K562 (cell line): ENCODE results near the gene CYP2W1. TPM values are rescaled to one million over a fixed set of nuclear protein-coding genes. Genes with fewer than 3 reads are reported as not detected.
A peak's percentile ranks its signal among the peaks of the same experiment; 100 is the strongest.

Experiments
- ATAC-seq: fragments of 200-7000 bp; cut with Tn5 transposase; 3 replicates; pipeline ENCODE4 v1.9.1; 2020; ENCODE audit warnings: moderate library complexity
- BruUV-seq: library from RNA; stranded (reverse); fragments of 400-500 nt; replicated peaks from 2 replicates; lab custom pipeline; 2021; lab: Mats Ljungman, UMichigan
- CTCF ChIA-PET: fragments of 300-600 bp; formaldehyde crosslinking; extraction: SDS; loops from one replicate; lab custom pipeline; 2021; ENCODE audit warnings: low intra/inter-chr PET ratio; lab: Yijun Ruan, JAX
- POLR2A ChIA-PET: fragments of 300-600, 350-650 bp; sonication (Branson Sonifier 250); formaldehyde crosslinking; extraction: SDS; loops from one replicate; lab custom pipeline; 2021; ENCODE audit warnings: antibody characterized with exemption, inconsistent platforms; lab: Yijun Ruan, JAX
- DNase-seq, 4 experiments: peaks; one replicate each; pipeline versions ENCODE4 v3.0.0 to v3.0.0-alpha.2; 2011 to 2018; ENCODE audit warnings: low spot score in 3 of 4, mixed read lengths in 3 of 4; ENCODE audit errors: extremely low read depth in 1 of 4
- FAIRE-seq: peaks from 2 replicates; lab custom pipeline; 2011; peaks lifted over from hg19 to GRCh38; lab: Jason Lieb, UNC
- H2AFZ ChIP-seq: 2 replicates; pipeline ENCODE4 v1.6.0; 2011; ENCODE audit warnings: low read depth, low read length, control low read depth, inconsistent platforms
- H3K27ac ChIP-seq: fragments of 200-600 bp; 3 replicates; pipeline ENCODE4 v1.8.0; 2011; ENCODE audit warnings: low read depth, mild to moderate bottlenecking, control low read depth, inconsistent platforms, low read length, moderate library complexity, mixed read lengths; ENCODE audit errors: extremely low read depth
- H3K27me3 ChIP-seq, 2 experiments: fragments of 300-600 bp in 1 of 2; 2 replicates in 1 of 2; 3 replicates in 1 of 2; pipeline versions ENCODE4 v1.6.0 to v1.8.0; 2011; ENCODE audit warnings: inconsistent platforms in 2 of 2, low read length in 2 of 2, mild to moderate bottlenecking in 1 of 2, mixed read lengths in 1 of 2, moderate library complexity in 1 of 2; ENCODE audit not compliant: control insufficient read depth in 2 of 2, insufficient read depth in 2 of 2
- H3K36me3 ChIP-seq: fragments of 300-600 bp; 3 replicates; pipeline ENCODE4 v1.8.0; 2011; ENCODE audit warnings: mild to moderate bottlenecking, low read length, inconsistent platforms; ENCODE audit not compliant: control insufficient read depth, insufficient read depth
- H3K4me1 ChIP-seq, 2 experiments: fragments of 200-600 bp in 1 of 2; replicated peaks in 1 of 2; 2 replicates in 1 of 2; 3 replicates in 1 of 2; pipeline versions ENCODE4 v1.5.1 to v1.8.0; 2011; ENCODE audit warnings: inconsistent platforms in 2 of 2, low read length in 2 of 2, mild to moderate bottlenecking in 1 of 2, mixed read lengths in 1 of 2, moderate library complexity in 1 of 2; ENCODE audit not compliant: control insufficient read depth in 2 of 2, insufficient read depth in 2 of 2
- H3K4me2 ChIP-seq: 2 replicates; pipeline ENCODE4 v1.6.1; 2011; ENCODE audit warnings: low read length, control low read depth, inconsistent platforms, mixed read lengths; ENCODE audit not compliant: insufficient read depth
- H3K4me3 ChIP-seq: fragments of 200-600 bp; sonication (generic), shearing (Covaris generic); 2 replicates; pipeline ENCODE4 v1.5.1; 2016; ENCODE audit warnings: control low read depth, inconsistent platforms
- H3K79me2 ChIP-seq: fragments of 200-600 bp; 3 replicates; pipeline ENCODE4 v1.8.0; 2011; ENCODE audit warnings: low read length, inconsistent platforms; ENCODE audit not compliant: control insufficient read depth, insufficient read depth
- H3K9ac ChIP-seq, 2 experiments: 2 replicates each; pipeline versions ENCODE4 v1.6.0 to v1.6.1; 2011; ENCODE audit warnings: low read depth in 2 of 2, low read length in 2 of 2, control low read depth in 1 of 2, inconsistent platforms in 1 of 2, mild to moderate bottlenecking in 1 of 2, mixed read lengths in 1 of 2; ENCODE audit not compliant: insufficient read depth in 1 of 2
- H3K9me1 ChIP-seq: one replicate; pipeline ENCODE4 v1.6.0; 2011; ENCODE audit warnings: inconsistent platforms, mild to moderate bottlenecking, low read length, moderate library complexity; ENCODE audit not compliant: control insufficient read depth, insufficient read depth
- H3K9me3 ChIP-seq: replicated peaks from 2 replicates; pipeline ENCODE4 v1.5.1; 2011; ENCODE audit warnings: low read depth, low read length, inconsistent platforms; ENCODE audit not compliant: control insufficient read depth, insufficient read depth
- H4K20me1 ChIP-seq: replicated peaks from 2 replicates; pipeline ENCODE4 v1.6.1; 2011; ENCODE audit warnings: low read length, inconsistent platforms, mixed read lengths; ENCODE audit not compliant: control insufficient read depth, insufficient read depth
- RAD21 ChIP-seq, 2 experiments: fragments of 250-450 bp in 1 of 2; fragments of 450-650 bp in 1 of 2; sonication (Bioruptor Pico) in 1 of 2; formaldehyde crosslinking in 1 of 2; IDR thresholded peaks in 1 of 2; conservative IDR thresholded peaks in 1 of 2; 2 replicates each; pipeline versions ENCODE4 v1.4.0 to v1.8.0; 2020 to 2022; ENCODE audit warnings: mild to moderate bottlenecking in 2 of 2, moderate library complexity in 1 of 2
- ZBED1 ChIP-seq: IDR thresholded peaks from 2 replicates; pipeline ENCODE4 v1.6.1; 2014
- ZBTB8A ChIP-seq: fragments of 450-650 bp; IDR thresholded peaks from 2 replicates; pipeline ENCODE4 v1.6.1; 2018; ENCODE audit warnings: mild to moderate bottlenecking, moderate library complexity; ENCODE audit not compliant: partially characterized antibody
- ZNF699 ChIP-seq: fragments of 250-450 bp; sonication (Bioruptor Pico); IDR thresholded peaks from 2 replicates; pipeline ENCODE4 v1.8.0; 2021; ENCODE audit warnings: mild to moderate bottlenecking, moderate library complexity; ENCODE audit not compliant: insufficient replicate concordance
- ZNF764 ChIP-seq: fragments of 250-450 bp; sonication (Bioruptor Pico); IDR thresholded peaks from 2 replicates; pipeline ENCODE4 v1.4.0; 2020; ENCODE audit warnings: low read depth, mild to moderate bottlenecking, moderate library complexity
- WGBS: fragments of 100-300 bp; shearing (Covaris generic); methylation state at CpG from one replicate; pipeline ENCODE4 v1.1.6; 2016; ENCODE audit warnings: low coverage, mixed read lengths; ENCODE audit not compliant: insufficient coverage; ENCODE audit errors: missing lambda C conversion rate; 5-methylcytosine and 5-hydroxymethylcytosine counted together
- in situ Hi-C: fragments of 300-500 bp; cut with MboI; formaldehyde crosslinking; loops from 4 replicates; pipeline ENCODE4 v1.15.0; 2018; ENCODE audit warnings: inconsistent platforms, mixed read lengths
- intact Hi-C: fragments of 100-400 bp; cut with micrococcal nuclease; formaldehyde crosslinking; loops from 2 replicates; pipeline ENCODE4 v1.14.2; 2022
- polyA plus RNA-seq, 8 experiments: library from polyadenylated mRNA; depleted of rRNA in 4 of 8; stranded (reverse) in 5 of 8; unstranded in 3 of 8; fragments of >200 nt; fragmentation: Nextera tagmentation in 2 of 8; fragmentation: Illumina TruSeq in 1 of 8; extraction: Ambion mirVana in 2 of 8; extraction: Trizol in 1 of 8; gene quantifications; 2 replicates each; pipeline versions ENCODE4 v1.2.1 to v1.2.3, GENCODE V29; 2011 to 2014; ENCODE audit warnings: inconsistent platforms in 1 of 8, missing spikeins in 1 of 8
- total RNA-seq, 7 experiments: library from RNA; depleted of rRNA in 6 of 7; stranded (reverse); fragments of >200 nt in 6 of 7; fragmentation: Illumina TruSeq in 2 of 7; extraction: Trizol in 2 of 7; gene quantifications; 2 replicates each; pipeline versions ENCODE4 v1.2.1 to v1.2.3, GENCODE V29; 2011 to 2021; ENCODE audit warnings: low replicate concordance in 1 of 7
- TF ChIP-seq, protein P1 (sequence below): fragments of 450-650 bp; IDR thresholded peaks from one replicate; pipeline ENCODE4 v1.6.1; 2018; ENCODE audit warnings: mild to moderate bottlenecking, moderate library complexity; ENCODE audit not compliant: partially characterized antibody
- TF ChIP-seq, protein P2 (sequence below): IDR thresholded peaks from 2 replicates; pipeline ENCODE4 v1.6.1; 2011; ENCODE audit not compliant: insufficient read length; ENCODE audit errors: extremely low read depth
- TF ChIP-seq, protein P3 (sequence below), 2 experiments: fragments of 450-650 bp; formaldehyde crosslinking in 1 of 2; IDR thresholded peaks; 2 replicates each; pipeline versions ENCODE4 v1.4.0 to v1.6.1; 2014 to 2020; ENCODE audit warnings: mild to moderate bottlenecking in 2 of 2, borderline replicate concordance in 1 of 2, low read depth in 1 of 2

CYP2W1 gene
- total and polyA plus RNA-seq, 9 of the 15 experiments (the other 6 are each of a cell fraction or from before 2014, with no cell fraction given) = not detected

DNA sequence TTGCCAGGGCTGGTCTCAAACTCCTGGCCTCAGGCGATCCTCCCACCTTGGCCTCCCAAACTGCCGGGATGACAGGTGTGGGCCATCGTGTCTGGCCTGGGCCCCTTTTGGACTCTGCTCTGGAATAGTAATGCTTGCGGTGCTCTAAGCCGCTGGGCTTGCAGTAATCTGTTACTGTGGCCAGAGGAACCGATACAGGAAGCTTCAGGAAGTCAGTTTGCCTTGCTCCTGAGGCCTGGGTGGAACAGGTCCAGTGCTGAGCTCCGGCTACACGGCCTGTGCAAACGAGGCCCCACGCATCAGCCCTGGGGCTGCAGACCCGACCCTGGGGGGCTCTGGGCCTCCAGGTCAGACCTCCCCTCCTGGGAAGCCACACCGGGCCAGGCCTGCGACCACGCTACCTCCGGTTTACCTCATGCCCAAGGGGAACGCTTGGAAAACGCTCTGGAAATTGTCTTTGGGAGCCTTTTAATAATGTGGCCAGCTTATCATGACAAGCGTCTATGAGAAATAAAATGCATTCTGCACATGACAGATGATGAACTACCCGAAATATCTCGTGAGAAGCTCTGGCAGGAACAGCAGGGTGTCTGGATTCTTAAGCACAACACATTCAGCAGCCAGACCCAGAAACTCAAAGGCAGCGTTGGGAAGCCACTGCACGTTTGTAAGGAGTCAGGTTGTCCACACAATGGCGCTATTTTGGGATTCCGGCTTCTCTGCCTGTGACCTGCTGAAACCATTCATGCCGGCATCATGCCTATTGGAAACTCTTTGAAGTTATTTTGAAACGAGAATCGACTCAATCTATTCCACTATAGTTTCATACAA is 18.4 kb upstream of the CYP2W1 start:
- Histone ChIP-seq H3K4me1 (peaks cover 0 to 42% of the 10 kb centered on the region in 2 experiments; a peak in 2 of 5 replicates), H4K20me1 (peaks cover 4% of the 10 kb centered on the region; the same call in 1 of the 2 replicates), H3K9me1 (no peaks in the 10 kb centered on the region), H3K9me3 (no peaks in the 10 kb centered on the region), H3K9ac (peak overlapping the region in 1 of 2 experiments; percentile 14; a peak in 1 of 4 replicates), H3K4me2 (no peak overlapping the region), H3K27ac (no peak overlapping the region), H3K27me3 (peaks cover 12 to 24% of the 10 kb centered on the region in 2 experiments; a peak in 3 of 5 replicates), H3K36me3 (peaks cover 30% of the 10 kb centered on the region; the same call in 2 of the 3 replicates), H3K4me3 (no peak overlapping the region), H3K79me2 (no peaks in the 10 kb centered on the region), H2AFZ (no peak overlapping the region)
- in situ Hi-C loops = loop anchor here (10.0 kb wide), 1 partner anchor 650 kb away; no protein-coding TSS in a partner anchor
- POLR2A ChIA-PET = interaction anchor here (0.9 to 1.5 kb wide), 4 partner anchors 9 to 17 kb away, joined by 3 to 5 read pairs (median 3); partner anchors contain the start of gene COX19
- no TSS peak for BruUV-seq
- DNase-seq (peak in 2 of 4 experiments; percentile 45 to 56), FAIRE-seq (peak; percentile 66), ATAC-seq (peak; percentile 47)
- intact Hi-C loops = loop anchor here (10.0 kb wide), 2 partner anchors 180 to 650 kb away; no protein-coding TSS in a partner anchor
- CTCF ChIA-PET = no interaction called here
- WGBS = 43% methylated on average over 27 of the region's 27 CpGs
- TF ChIP-seq, protein P1, sequence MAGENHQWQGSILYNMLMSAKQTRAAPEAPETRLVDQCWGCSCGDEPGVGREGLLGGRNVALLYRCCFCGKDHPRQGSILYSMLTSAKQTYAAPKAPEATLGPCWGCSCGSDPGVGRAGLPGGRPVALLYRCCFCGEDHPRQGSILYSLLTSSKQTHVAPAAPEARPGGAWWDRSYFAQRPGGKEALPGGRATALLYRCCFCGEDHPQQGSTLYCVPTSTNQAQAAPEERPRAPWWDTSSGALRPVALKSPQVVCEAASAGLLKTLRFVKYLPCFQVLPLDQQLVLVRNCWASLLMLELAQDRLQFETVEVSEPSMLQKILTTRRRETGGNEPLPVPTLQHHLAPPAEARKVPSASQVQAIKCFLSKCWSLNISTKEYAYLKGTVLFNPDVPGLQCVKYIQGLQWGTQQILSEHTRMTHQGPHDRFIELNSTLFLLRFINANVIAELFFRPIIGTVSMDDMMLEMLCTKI = no peak
- no peak for TF ChIP-seq ZBTB8A
- peak in 1 of 2 experiments; percentile 31; a peak in 1 of 4 replicates for TF ChIP-seq RAD21 (CRISPR knock-in tag; conservative IDR thresholded peaks at IDR 0.05 in 1 of 2, IDR thresholded peaks at IDR 0.05 in 1 of 2)
- no peak for TF ChIP-seq ZNF699
- TF ChIP-seq, protein P2, sequence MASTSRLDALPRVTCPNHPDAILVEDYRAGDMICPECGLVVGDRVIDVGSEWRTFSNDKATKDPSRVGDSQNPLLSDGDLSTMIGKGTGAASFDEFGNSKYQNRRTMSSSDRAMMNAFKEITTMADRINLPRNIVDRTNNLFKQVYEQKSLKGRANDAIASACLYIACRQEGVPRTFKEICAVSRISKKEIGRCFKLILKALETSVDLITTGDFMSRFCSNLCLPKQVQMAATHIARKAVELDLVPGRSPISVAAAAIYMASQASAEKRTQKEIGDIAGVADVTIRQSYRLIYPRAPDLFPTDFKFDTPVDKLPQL = no peak
- TF ChIP-seq ZNF764 (CRISPR knock-in tag) = no peak
- TF ChIP-seq, protein P3, sequence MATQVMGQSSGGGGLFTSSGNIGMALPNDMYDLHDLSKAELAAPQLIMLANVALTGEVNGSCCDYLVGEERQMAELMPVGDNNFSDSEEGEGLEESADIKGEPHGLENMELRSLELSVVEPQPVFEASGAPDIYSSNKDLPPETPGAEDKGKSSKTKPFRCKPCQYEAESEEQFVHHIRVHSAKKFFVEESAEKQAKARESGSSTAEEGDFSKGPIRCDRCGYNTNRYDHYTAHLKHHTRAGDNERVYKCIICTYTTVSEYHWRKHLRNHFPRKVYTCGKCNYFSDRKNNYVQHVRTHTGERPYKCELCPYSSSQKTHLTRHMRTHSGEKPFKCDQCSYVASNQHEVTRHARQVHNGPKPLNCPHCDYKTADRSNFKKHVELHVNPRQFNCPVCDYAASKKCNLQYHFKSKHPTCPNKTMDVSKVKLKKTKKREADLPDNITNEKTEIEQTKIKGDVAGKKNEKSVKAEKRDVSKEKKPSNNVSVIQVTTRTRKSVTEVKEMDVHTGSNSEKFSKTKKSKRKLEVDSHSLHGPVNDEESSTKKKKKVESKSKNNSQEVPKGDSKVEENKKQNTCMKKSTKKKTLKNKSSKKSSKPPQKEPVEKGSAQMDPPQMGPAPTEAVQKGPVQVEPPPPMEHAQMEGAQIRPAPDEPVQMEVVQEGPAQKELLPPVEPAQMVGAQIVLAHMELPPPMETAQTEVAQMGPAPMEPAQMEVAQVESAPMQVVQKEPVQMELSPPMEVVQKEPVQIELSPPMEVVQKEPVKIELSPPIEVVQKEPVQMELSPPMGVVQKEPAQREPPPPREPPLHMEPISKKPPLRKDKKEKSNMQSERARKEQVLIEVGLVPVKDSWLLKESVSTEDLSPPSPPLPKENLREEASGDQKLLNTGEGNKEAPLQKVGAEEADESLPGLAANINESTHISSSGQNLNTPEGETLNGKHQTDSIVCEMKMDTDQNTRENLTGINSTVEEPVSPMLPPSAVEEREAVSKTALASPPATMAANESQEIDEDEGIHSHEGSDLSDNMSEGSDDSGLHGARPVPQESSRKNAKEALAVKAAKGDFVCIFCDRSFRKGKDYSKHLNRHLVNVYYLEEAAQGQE (IDR thresholded peaks at IDR 0.05; ENCODE audit: borderline replicate concordance) = no peak
- TF ChIP-seq, protein P3 (CRISPR knock-in tag; IDR thresholded peaks at IDR 0.05; ENCODE audit: low read depth) = no peak
- TF ChIP-seq ZBED1 = no peak
